ENCODE data around the gene SLC26A9. TPM values are rescaled to one million over a fixed set of nuclear protein-coding genes. Genes with fewer than 3 reads are reported as not detected.

The SLC26A9 gene
- total RNA-seq, 1 donor from 2014 or later, result not detected

DNA sequence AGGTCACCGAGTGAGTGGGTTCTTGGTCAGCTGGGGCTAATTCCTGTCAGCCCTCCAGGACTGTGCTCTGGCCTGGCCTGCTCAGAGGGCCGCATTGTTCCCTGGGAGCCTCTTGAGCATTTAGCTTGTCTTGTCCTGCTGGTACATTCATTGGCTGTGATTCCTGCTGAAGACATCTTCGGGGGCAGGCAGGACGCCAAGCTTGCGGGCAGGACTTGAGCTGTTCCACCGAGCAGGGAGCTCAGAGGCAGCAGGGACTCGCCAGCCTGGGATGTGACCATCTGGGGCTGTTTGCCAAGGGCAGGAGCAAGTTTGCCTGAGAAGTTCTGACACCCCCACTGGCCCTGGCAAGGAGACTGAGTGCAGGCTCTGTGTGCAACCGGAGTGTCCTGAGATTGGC is 7.0 kb upstream of the SLC26A9 start:
- peak; percentile 98 for DNase-seq (ENCODE audit: low read depth)

DNA sequence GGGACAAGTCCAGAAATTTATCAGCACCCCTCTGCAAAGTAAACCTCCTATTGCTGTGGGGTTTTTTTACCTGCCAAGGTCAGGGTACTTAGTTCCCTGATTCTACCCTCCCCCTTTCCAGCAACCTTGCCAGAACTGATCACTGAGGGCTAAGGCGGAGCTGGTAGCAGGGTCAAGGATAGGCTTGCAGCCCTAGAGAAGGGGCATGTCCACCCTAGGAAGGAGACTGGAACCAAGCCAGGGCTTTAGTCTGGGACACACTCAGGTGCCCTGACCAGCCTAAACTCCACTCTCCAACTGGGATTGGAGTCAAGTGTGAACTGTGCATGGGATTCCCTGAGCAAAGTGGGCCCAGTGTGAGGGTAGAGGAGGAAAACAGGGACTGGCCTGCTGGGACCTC is 6.5 kb upstream of the SLC26A9 start:
- no peak for DNase-seq (ENCODE audit: low read depth)

DNA sequence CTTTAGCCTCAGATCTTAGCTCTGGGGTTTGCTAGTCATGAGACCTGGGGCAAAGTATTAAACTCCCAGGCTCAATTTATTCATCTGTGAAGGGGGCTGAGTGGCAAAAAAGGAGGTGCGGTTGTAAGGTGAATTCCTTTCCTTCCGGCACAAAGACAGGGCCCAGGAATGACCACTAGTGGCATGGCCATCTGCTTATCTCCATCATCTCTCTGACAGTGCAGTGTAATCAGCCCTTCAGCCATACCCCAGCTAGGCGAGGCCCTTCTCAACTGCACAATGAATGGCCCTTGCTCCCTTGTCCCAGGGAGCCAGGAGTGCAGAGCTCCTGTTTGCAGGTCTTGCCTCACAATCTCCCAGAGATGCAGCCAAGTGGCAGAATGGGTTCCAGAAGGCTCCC is 5.6 kb upstream of the SLC26A9 start:
- DNase-seq (ENCODE audit: low read depth), result peak; percentile 76

DNA sequence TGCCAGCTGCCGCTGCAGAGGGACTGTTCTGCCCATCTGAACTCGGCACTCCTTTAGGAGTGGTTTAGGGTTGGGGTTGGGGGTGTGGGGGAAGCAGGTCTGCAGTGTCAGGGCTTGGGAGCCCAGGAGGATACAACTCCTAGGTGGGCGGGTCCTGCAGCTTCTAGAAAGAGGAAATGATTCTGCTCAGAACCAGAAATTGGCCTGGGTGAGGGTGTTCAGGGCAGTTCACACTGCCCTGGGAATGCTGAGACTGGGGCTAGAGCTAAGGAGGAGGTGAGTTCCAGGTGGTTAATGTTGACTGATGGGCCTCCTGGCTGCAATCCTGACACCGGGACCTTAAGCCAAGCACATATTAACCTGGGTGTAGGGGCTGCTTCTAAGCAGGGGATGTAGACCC is 4.8 kb upstream of the SLC26A9 start:
- no peak for DNase-seq (ENCODE audit: low read depth)

DNA sequence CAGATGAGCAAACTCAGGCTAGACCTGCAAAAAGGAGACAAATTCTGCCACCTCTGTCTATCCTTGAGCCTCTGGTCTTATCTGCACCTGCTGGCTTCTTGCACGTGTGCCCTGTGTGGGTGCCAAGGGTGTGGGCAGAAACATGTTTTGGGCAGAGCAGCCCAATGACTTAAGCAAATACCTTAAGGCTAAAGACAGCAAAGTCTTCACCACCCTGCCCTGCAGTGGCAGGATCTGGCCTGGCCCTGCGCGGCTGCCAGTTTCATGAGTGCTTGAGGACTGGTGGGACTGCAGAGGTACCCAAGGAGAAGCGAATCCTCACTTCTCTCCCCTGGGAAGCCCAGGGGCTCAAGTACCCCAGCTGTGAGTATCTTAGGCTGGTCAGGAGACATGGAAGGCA is 3.8 kb upstream of the SLC26A9 start:
- peak; percentile 71 for DNase-seq (ENCODE audit: low read depth)

DNA sequence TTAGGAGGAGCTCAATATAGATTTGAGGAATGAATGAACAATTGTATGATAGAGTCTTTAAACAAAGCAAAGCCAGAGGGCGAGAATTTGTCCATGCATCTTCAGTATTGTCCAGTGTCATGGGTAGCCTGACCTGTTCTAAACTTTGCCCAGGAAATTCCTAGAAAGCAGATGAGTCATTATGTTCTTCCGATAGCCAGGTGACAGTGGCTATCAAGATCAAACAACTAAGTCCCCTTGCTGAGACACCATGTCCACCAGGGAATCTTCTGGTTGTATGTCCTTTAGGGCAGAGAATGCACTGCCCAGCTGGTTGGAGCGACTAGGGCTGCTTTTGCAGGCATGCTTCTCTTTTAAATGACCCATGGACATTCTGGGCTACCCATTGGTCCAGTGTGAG is 1.8 kb upstream of the SLC26A9 start:
- DNase-seq (ENCODE audit: low read depth), result no peak

DNA sequence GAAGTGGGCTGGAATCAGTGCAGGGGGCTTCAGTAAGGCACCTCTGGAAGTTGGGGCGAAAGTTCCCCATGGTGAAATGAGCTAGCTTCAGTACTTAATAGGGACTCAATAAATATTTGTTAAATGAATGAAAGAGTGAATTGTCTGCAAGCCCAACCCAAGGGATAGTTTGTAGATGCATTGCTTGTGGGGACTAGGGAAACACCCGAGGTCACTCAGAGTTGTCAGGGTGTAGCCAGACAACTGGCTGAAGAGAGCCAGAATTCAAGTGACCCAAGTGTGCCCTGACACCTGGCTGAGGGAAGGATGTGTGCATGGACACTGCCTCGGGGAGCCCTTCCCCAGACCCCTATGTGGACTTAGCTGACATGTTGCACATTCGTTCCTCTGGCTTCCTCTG is 1.3 kb upstream of the SLC26A9 start:
- no peak for DNase-seq (ENCODE audit: low read depth)

DNA sequence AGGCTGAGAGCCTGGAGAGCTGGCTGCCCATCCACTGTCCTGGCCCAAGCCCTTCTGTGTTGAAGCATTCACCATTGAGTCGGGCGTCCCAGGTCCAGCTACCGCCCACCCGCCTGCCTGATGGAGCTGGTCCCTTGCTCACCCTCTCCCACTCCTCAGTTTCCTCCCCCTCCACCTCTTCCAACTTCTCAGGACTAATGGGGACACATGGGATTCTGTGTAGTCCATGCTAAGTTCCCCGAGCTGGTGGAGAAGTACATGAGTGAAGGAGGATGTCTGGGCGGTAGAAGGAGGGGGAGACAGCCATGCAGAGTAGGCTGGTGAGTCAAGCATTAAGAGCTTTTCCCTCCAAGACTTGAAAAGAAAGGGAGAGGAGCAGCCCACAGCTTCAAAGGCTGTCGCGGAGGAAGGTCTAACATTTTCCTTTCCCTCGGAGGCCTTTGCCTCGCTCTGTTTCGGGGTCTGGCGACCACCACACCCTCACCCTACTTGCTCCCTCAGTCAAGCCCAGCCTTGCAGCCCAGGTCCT is 561 bp downstream of the SLC26A9 start:
- DNase-seq (ENCODE audit: low read depth), result no peak

DNA sequence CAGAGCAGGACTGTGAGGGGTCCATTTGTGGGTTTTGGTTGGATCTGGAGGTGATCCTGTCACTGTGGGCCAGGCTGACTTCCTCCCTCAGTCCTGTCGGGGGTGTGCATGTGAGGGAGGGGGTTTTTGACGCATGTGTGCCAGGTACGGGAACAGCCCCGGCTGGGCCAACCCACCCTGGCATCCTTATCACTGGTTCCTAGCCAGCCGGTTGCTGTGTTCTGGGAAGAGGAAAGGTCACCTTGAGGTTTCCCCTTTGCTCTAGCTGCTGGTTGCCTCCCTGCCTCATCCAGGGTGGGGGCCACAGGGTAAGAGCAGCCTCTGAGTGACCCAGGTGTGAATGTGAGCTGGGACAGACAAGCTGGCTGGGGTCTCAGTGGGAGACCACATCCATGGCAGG is 2.5 kb downstream of the SLC26A9 start:
- DNase-seq (ENCODE audit: low read depth), result no peak

DNA sequence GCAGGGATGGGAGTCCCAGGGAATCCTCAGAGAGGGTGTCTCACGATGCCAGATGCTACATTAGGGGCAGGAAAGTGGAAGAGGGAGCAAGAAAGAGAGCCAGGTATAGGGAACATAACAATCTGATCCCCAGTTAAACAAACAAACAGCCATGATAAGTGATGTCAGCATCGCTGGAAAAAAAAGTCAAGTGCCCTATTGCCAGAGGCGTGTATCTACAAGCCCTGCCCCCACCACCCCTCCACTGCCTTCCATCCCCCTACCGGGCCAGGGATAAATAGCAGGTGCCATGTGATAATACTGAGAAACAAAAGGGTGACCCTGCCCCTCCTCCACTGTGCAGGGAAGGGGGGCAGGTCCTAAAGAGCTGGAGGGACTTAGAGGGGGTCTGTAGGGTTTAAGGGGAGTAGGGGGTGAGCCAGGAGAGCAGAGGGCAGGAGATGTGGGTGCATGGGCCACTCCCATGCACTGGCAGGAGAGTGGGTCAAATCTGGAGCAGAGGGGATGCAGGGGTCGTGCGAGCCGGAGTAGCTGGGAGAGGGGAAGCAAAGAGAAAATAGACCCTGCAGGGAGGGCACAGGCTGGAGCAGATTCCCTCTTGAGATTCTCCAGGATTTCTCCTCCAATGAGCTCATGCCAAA is 3.4 kb downstream of the SLC26A9 start:
- no peak for DNase-seq (ENCODE audit: low read depth)

DNA sequence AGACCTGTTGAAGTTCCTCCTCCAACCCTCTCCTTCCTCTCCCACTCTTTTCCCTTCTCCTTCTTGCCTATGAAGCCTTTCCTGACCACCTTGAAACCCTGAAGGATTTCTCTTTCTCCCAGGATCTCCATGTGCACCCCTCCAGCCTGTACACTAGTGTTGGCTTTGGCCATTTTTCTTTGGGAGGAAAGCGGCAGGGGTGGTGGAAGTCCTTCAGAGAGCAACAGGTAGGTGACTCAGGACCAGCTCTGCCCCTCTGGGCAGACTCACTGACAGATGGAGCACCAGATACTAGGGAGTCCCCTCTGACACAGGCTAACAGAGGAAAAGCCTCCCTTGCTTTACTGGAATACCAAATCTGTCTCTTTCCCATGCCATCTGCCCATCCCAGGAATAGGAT is 4.6 kb downstream of the SLC26A9 start:
- no peak for DNase-seq (ENCODE audit: low read depth)

DNA sequence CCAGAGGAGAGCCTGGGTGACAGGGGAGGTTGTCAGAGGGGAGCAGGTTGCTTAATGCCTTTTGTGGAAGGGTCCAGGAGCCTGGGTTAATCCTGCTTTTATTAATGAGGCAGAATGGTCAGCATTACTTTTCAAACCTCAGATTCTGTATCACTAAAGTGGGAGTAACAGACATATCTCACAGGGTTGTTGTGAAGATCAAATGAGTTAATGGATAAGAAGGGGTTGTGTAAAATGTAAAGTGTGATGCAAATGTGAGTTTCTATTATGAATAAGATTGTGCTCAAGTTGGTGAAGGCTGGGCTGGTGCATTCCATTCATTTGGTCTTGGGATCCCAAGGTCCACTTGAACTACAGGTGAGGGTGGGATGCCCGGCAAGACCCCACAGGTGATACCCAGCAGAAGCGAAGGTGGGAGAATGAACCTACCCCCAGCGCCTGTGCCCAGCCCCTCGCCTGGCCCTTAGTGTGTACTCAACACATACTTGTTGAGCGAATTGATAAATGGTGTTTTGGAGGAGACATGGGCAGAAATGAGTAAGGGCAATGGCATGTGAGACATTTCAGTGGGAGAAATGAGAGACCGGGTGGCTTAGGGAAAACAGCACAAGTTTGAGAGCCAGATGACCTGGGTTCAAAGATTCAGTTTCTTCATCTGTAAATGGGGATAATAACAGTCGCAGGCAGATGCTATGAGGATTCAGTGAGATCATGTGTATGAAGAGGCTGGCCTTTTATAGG is 6.2 kb downstream of the SLC26A9 start:
- peak; percentile 45 for DNase-seq (ENCODE audit: low read depth)

DNA sequence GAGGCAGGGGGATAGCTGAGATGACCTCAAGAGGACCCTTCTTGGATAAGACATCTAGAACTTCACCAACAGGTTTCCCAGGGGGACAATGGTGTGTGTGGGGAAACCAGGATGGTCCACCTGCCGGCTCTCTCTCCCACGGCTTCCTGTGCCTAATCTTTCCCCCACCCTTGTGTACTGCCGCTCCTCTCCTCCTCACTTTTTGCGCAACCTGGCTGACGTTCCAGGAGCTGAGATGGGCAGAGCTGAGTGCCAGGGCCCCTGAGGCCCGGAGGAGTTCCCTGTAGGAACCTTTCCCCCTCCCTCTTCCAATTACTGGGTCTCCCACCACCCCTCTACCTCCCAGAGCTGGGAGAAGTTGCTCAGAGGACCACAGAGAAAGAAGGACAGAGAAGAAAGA is 6.9 kb downstream of the SLC26A9 start:
- no peak for DNase-seq (ENCODE audit: low read depth)

DNA sequence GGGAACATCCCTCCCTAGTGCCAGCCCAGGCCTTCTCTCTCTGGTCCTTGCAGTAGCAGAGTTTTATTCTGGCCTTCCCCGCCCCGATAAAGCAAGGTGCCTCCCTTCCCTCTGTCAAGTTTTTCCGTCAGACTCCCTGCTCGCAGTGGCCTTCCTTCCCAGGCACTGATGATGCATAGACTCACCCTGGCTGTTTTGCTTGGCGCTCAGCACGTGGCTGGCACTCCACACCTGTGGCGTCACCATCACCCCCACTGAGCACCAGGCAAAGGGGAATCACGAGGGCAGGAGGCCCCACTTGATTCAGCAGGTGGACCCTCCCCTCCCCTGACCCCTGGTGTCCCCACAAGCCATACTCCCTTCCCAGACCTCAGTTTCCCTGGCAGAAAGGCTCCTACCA is 7.4 kb downstream of the SLC26A9 start:
- no peak for DNase-seq (ENCODE audit: low read depth)

DNA sequence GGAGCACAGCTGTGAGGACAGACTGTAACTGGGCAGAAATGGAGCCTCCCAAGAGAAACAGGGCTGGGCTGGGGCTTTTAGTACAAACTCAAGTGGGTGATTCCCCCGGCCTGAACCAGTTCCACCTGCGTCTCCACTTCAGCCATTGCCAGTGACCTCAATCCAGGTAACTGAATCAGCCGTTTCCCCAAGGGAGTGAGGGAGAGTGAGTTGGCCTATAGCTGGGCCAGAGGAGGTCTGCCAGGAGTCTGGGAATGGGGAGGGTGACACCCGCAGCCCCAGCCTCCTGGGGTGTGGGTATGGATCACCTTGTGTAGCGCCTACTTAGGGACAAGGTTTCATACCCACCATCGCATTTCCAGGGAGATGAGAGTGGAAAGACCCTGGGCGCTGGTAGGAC is 8.5 kb downstream of the SLC26A9 start:
- no peak for DNase-seq (ENCODE audit: low read depth)

DNA sequence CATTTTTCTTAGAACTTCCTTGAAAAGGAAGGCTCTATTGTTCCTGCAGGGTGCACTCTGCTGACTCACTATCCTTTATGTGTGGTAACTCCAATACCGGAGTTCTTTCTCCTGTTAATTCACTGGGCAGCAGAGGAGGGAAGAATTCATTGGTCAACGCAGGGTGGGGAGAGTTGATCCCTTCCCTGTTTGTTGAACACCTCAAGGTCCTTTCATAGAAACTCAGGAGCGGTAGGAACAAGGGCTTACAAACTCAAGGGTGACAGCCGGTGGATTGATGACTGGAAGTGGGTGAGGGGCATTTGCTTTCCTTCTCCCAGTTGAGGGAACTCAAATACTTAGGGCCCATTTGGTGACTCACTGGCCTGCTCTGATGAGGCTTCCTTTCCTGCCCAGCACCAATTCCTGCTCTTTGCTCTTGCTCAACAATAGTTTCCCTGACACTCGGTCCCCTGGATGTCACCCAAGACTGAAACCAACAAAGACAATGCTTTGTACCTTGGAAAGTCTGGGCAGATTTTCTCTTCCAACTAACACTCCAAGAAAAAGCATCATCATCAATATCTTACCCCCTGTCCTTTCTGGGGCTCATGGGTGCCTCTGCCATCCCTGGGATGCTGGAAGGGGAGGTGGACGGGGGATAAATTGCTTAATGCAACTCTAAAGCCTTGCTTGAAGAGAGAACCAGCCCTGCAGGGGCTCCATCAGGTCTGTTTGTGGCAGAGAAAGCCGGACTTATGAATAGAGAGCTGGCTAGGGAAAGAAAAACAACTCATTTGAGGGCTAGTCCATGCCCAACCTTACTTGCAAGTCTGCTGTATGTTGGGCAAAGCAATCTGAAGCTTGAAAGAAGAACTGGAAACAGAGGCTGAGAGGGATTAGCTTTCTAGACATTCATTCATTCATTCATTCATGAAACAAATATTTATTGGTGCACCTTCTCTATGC is 9.3 kb downstream of the SLC26A9 start:
- no peak for DNase-seq (ENCODE audit: low read depth)

DNA sequence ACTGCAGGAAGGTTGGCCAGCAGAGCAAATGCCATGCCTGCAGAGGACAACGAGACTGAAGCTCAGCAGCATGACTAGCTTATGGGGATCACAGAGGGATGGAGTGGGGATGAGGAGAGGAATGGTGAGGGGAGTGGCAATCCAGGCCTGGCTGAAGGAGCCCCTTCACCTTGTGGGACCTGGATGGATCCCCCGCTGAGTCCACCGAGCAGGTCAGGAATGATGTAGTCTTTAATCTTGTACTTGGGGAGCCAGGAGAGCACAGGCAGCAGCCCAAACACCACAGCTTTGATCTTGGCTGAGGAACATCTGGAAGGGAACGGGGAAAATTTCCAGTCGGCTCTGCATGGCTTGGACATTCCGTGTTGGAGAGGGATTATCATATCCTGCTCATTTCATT is 10.5 kb downstream of the SLC26A9 start:
- no peak for DNase-seq (ENCODE audit: low read depth)

DNA sequence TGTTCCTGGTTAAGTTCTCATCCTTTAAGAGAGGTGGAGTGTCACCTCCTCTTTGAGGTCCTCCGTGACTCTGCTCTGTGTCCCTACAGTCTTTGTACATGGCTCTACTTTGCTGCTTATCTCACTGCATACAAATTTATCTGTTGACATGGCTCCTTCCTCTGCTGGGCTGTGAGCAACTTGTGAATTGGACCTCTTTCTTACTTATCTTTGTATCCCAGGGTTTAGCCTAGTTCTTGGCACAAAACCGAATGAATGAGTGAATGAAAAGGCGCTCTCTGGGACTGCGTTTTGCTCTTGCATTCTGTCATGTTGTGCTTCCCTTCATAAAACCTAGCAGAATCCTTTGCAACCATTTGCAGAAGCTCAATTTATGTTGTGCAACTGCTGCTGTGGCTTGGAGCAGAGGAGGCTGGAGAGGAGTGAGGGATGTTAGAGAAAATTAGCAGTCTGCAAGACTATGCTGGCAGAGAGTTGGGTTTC is 12.4 kb downstream of the SLC26A9 start:
- no peak for DNase-seq (ENCODE audit: low read depth)

DNA sequence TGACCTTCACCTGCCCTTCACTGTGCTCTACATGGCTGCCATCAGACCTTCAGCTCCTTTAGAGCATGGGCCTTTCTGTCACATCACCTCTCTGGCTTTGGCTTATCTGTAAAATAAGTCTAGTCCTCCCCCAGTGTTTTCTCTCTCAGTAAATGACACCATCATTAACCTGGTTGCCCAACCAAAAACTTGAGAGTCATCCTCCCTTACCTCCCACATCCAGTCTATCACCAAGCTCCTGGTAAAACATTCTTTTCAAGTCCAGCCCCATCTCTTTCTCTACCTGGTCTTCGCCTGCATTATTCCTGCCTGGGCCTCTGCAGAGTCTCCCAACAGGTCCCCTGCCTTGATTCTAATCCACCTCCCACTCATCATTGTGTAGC is 13.1 kb downstream of the SLC26A9 start:
- no peak for DNase-seq (ENCODE audit: low read depth)

DNA sequence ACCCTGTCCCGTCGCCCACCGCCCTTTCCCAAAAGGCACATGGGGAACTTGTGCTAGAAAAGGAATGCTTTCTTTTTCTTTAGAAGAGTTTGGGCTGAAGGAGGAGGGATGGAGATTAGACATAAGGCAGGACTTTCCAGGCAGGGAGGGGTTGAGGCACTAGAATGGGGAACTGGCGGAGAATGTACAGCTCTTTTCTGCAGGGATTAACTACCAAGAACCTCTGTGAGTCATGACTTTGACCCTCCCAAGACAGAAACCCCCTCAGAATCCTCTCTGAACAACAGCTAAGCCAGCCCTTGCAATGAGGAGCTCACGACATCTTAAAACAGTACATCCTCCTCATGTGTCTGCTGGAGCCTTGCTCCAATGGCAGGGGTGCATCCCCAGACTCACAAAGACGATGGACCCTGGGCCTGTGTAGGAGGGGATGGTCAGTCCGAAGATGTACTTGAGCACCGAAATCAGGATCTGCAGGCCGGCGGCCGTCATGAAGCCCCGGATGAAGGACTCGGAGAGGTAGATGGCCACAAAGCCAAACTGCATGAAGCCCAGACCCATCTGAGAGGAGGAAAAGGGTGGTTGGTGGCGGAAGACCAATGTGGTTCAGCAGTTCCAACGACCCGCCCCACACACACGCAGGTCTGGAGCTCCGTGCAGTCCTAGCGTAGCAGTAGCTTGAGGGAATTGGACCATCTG is 13.6 kb downstream of the SLC26A9 start:
- DNase-seq (ENCODE audit: low read depth), result no peak

DNA sequence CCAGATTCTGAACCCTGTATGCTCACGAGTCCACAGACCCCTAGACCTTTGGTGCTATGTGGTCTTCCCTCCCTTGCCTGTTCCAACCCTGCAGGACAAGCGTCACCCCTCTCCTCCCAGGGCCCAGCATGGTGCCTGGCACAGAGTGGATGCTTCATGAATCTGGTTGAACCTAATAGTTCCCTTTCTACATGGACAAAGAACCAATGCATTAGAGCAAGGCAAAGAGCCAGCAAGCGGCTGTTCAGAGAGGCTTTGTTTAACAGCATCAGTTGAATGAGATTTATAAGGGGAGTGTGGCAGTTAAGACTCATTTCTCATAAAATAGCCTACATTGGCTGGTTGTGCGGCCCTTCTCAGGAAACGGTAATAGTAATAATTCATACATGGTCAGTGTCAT is 14.9 kb downstream of the SLC26A9 start:
- no peak for DNase-seq (ENCODE audit: low read depth)
